Ectodermal cell (in vitro differentiated cells): ENCODE data around the gene YWHAB.
"Not testable (repeated sequence)": the region's sequence is repeated elsewhere in the genome, so short reads cannot be mapped to it uniquely, and the experiment has no call there.

Source experiments
- H3K27ac ChIP-seq: 2 replicates; pipeline ENCODE4 v1.7.0; 2013; ENCODE audit warnings: mild to moderate bottlenecking, low read depth, low read length; ENCODE audit not compliant: insufficient read depth, poor library complexity, severe bottlenecking
- H3K27me3 ChIP-seq: 2 replicates; pipeline ENCODE4 v1.7.0; 2013; ENCODE audit warnings: mild to moderate bottlenecking, low read length; ENCODE audit not compliant: insufficient read depth, control insufficient read depth, poor library complexity, severe bottlenecking
- H3K36me3 ChIP-seq: one replicate; pipeline ENCODE4 v1.7.0; 2013; ENCODE audit warnings: low read length; ENCODE audit not compliant: control insufficient read depth, insufficient read depth
- H3K4me1 ChIP-seq: one replicate; pipeline ENCODE4 v1.7.0; 2013; ENCODE audit warnings: low read length; ENCODE audit not compliant: control insufficient read depth, insufficient read depth
- H3K4me3 ChIP-seq: 2 replicates; pipeline ENCODE4 v1.7.0; 2013; ENCODE audit warnings: low read depth, low read length, control low read depth; ENCODE audit not compliant: insufficient read depth
- H3K9me3 ChIP-seq: 2 replicates; pipeline ENCODE4 v1.7.0; 2013; ENCODE audit warnings: mild to moderate bottlenecking, low read length, moderate library complexity; ENCODE audit not compliant: control insufficient read depth
- WGBS, 2 experiments: methylation state at CpG; one replicate each; pipeline ENCODE4 v1.1.7; 2013; ENCODE audit warnings: missing lambda C conversion rate in 2 of 2; 5-methylcytosine and 5-hydroxymethylcytosine counted together

Gene YWHAB

GRCh38 chr20:44866703-44867335 is 18.7 kb upstream of the YWHAB start:
- H3K4me3 ChIP-seq, result no peak overlapping the region
- no peaks in the 10 kb centered on the region for H3K4me1 ChIP-seq
- no peak overlapping the region for H3K27ac ChIP-seq
- H3K9me3 ChIP-seq, result no peaks in the 10 kb centered on the region
- H3K27me3 ChIP-seq, result peaks cover 7% of the 10 kb centered on the region
- H3K36me3 ChIP-seq, result no peaks in the 10 kb centered on the region
- 91 to 92% methylated on average over 8 of the region's 8 CpGs for WGBS, 2 experiments

DNA sequence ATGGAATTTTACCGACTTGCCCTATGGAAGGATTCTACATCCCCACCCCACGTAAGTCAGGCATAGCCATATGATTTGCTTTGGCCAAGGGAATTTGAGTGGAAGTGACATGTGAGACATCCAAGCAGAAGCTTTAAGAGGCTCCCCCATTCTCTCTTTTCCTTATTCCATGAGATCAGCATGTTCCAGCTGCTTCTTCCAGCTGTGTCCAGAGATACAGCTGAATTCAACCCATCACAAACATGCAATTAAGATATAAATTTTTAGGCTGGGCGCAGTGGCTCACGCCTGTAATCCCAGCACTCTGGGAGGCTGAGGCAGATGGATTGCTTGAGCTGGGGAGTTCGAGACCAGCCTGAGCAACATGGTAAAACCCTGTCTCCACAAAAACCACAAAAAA is 16.0 kb upstream of the YWHAB start:
- H3K36me3 ChIP-seq, result no peaks in the 10 kb centered on the region
- no peaks in the 10 kb centered on the region for H3K9me3 ChIP-seq
- H3K4me1 ChIP-seq, result no peaks in the 10 kb centered on the region
- no peak overlapping the region for H3K4me3 ChIP-seq
- H3K27me3 ChIP-seq, result peaks cover 7% of the 10 kb centered on the region
- H3K27ac ChIP-seq, result no peak overlapping the region
- 85 to 89% methylated on average over 4 of the region's 5 CpGs for WGBS, 2 experiments

DNA sequence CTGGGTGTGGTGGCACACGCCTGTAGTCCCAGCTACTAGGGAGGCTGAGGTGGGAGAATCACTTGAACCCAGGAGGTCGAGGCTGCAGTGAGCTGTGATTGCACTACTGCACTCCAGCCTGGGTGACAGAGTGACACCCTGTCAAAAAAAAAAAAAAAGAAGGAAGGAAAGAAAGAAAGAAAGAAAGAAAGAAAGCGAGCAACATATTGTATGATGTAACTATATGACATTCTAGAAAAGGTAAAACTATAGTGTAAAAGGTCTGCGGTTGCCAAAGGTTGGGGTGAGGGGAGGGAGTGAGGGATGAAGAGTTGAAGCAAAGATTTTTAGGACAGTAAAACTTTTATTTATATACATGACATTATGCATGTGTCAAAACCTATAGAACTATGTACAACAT is 3.1 kb upstream of the YWHAB start:
- not testable (repeated sequence) for H3K9me3 ChIP-seq, H3K27ac ChIP-seq, H3K4me1 ChIP-seq, H3K27me3 ChIP-seq, H3K36me3 ChIP-seq, H3K4me3 ChIP-seq
- WGBS, 2 experiments, result 87 to 89% methylated on average over 3 to 4 of the region's 4 CpGs

- Histone ChIP-seq H3K36me3 (peaks cover 2% of the 10 kb centered on the region), H3K4me3 (no peak overlapping the region), H3K9me3 (no peaks in the 10 kb centered on the region), H3K4me1 (peaks cover 14% of the 10 kb centered on the region), H3K27me3 (no peaks in the 10 kb centered on the region), H3K27ac (no peak overlapping the region)
- WGBS, 2 experiments, result 92 to 96% methylated on average over 7 of the region's 7 CpGs
Observed at GRCh38 chr20:44883214-44883902, 2.1 kb upstream of the YWHAB start.

- H3K4me3 ChIP-seq, result peak overlapping the region; percentile 96
- WGBS, 2 experiments, result 22 to 25% methylated on average over 14 of the region's 14 CpGs
Observed at GRCh38 chr20:44884907-44885391, 556 bp upstream of the YWHAB start.

GRCh38 chr20:44886266-44886651 is 754 bp downstream of the YWHAB start:
- Histone ChIP-seq H3K27ac (no peak overlapping the region), H3K4me1 (peaks cover 14% of the 10 kb centered on the region), H3K36me3 (peaks cover 4% of the 10 kb centered on the region), H3K4me3 (peak overlapping the region; percentile 96), H3K9me3 (no peaks in the 10 kb centered on the region), H3K27me3 (no peaks in the 10 kb centered on the region)
- WGBS, 2 experiments, result 0 to 1% methylated on average over 8 of the region's 8 CpGs

More at GRCh38 chr20:44884907-44885391, 556 bp upstream of the YWHAB start:
- Histone ChIP-seq H3K9me3 (no peaks in the 10 kb centered on the region), H3K36me3 (peaks cover 4% of the 10 kb centered on the region), H3K4me1 (peaks cover 14% of the 10 kb centered on the region), H3K27ac (no peak overlapping the region), H3K27me3 (no peaks in the 10 kb centered on the region)

- H3K27me3 ChIP-seq, result no peaks in the 10 kb centered on the region
- no peak overlapping the region for H3K27ac ChIP-seq
- peak overlapping the region; percentile 96 for H3K4me3 ChIP-seq
- H3K9me3 ChIP-seq, result no peaks in the 10 kb centered on the region
- WGBS, 2 experiments, result 11 to 24% methylated on average over 2 of the region's 2 CpGs
- peaks cover 14% of the 10 kb centered on the region for H3K4me1 ChIP-seq
- H3K36me3 ChIP-seq, result peaks cover 4% of the 10 kb centered on the region
Observed at GRCh38 chr20:44886828-44887227, 1.3 kb downstream of the YWHAB start.

- Histone ChIP-seq H3K36me3 (peaks cover 4% of the 10 kb centered on the region), H3K27ac (no peak overlapping the region), H3K4me3 (peak overlapping the region; percentile 96), H3K27me3 (no peaks in the 10 kb centered on the region), H3K9me3 (no peaks in the 10 kb centered on the region), H3K4me1 (peaks cover 14% of the 10 kb centered on the region)
- WGBS, 2 experiments, result 85 to 89% methylated on average over 4 of the region's 4 CpGs
Observed at GRCh38 chr20:44887466-44887865, 2.0 kb downstream of the YWHAB start.

DNA sequence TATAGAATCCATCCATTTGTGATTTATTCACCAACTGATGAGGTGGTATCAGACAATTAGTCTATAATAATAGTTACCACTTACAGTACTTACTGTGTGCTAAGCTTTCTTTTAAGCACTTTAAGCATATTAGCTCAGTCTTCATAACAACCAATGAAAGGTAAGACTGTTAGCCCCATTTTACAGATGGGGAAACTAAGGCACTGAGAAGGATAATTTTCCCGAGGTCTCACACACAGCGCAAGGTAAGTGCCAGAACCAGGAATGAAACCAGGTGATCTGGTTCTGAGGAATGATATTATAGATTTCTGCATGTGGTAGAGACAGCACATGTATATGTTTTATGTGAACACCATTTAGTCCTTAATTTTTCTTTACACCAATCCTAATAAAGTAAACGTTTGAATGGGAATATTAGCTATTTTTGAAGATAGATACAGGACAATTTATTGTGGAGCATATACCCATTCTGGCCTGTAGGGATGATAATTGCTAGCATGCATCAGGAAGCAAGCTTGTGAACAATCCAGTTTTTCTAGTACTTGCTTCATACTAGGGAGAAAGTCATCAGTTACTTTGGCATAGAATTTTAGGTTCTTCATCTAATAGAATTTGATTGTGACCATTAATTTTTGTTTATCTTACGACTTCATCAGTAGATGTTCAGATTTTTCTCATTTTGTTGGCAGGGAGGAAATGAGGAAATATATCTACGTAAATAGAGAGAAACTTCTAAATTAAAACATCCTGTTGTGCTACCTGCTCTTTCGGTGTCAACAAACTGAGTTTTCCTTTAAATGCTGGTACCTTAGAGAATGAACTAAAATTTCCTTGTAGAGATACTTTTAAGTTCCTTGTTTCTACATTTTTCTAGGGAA is 3.0 kb downstream of the YWHAB start:
- 92 to 94% methylated on average over 6 of the region's 6 CpGs for WGBS, 2 experiments
- Histone ChIP-seq H3K9me3 (no peaks in the 10 kb centered on the region), H3K27me3 (no peaks in the 10 kb centered on the region), H3K27ac (no peak overlapping the region), H3K4me3 (no peak overlapping the region), H3K4me1 (peaks cover 14% of the 10 kb centered on the region), H3K36me3 (peaks cover 4% of the 10 kb centered on the region)

- 92 to 94% methylated on average over 1 of the region's 1 CpG for WGBS, 2 experiments
- peaks cover 4% of the 10 kb centered on the region for H3K36me3 ChIP-seq
Observed at GRCh38 chr20:44891826-44892225, 6.3 kb downstream of the YWHAB start.

More at GRCh38 chr20:44891826-44892225, 6.3 kb downstream of the YWHAB start:
- H3K27ac ChIP-seq, result no peak overlapping the region
- H3K4me3 ChIP-seq, result no peak overlapping the region
- peaks cover 13% of the 10 kb centered on the region for H3K4me1 ChIP-seq
- H3K9me3 ChIP-seq, result no peaks in the 10 kb centered on the region
- no peaks in the 10 kb centered on the region for H3K27me3 ChIP-seq
